Inflammatory macrophage treated with lipopolysaccharide for 4 hours (primary cell): ENCODE results near the gene MVB12B.

Experiments used
- DNase-seq: peaks from one replicate; pipeline ENCODE4 v3.0.0-alpha.2; 2020

MVB12B gene

DNA sequence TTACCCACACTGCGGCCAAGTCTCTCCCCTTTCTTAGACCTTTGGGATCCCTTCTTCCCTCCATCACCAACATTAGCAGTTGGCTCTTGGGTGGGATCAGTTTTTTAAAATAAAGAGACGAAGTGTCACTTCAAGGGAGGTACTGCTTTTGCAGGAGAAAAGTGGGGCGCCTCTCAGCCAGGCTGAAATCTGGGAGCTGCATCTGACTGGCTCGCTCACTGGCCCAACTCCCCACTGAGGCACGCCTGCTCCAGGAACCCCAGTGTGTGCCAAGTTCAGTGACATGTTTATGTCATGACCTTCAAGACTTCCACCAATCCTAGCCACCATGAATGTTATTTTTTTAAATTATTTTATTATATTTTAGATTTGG is 130.5 kb downstream of the MVB12B start:
- DNase-seq: no peak

GRCh38 chr9:126457890-126458289 is 131.3 kb downstream of the MVB12B start:
- DNase-seq: no peak

DNA sequence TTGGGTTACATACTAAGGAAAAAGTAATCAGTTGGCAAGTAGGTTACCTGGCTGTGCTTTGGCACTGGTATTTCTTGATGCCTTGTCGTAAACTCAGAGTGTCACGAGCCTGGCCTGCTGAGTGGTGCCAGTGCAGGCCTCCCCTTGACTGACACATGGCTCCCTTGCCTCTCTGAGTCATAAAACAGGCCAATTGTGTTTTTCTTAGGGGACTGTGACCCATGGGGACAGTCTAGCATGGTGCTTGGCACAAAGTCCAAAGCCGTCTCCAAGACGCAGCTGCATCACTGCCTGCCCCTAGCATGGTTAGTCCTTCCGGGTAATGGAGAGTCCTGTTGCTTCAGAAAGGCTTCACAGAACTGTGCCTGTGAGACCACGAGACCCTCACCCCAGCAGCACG is 132.5 kb downstream of the MVB12B start:
- DNase-seq: no peak

GRCh38 chr9:126459546-126459945 is 132.9 kb downstream of the MVB12B start:
- DNase-seq: no peak

DNA sequence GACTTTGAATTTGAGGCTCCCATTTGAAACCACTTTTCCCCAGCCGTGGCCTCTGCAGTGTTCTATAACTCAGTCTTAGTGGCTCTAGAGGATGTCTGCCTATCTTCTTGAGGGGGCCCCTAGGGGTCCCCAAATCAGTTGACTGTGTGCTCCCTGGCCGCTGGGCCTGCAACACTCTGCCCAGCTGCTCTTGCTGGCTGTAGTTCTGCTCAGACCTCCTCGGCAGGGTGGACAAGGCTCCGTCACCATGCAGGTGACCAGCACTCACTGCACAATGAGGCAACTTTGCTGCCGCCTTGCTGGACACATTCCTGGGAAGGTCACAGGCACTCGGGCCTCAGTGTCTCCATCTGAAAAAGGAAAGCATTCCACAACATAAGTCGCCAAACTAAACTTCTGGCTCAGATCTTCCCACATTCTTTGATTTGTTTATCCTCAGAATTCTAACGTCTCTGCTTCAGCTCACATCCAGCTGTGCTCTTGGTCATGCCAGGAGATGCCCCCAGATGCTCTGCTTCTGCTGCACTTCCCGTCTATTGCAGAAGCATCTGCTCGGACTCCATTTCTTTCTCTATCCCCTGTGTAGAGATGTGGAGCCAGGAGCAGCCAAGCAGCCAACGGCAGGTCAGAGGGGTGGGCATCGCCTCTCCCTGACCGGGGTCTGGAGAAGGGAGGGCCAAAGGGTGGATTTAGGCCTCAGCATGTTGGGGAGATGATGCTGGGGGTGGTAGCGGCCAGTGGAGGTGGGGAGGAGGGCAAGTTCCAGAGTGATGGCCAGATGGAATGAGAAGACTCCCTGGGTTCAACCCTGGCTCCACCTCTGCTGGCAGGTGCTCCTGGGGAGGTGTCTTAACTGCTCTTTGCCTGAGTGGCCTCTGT is 133.6 kb downstream of the MVB12B start:
- no peak for DNase-seq

DNA sequence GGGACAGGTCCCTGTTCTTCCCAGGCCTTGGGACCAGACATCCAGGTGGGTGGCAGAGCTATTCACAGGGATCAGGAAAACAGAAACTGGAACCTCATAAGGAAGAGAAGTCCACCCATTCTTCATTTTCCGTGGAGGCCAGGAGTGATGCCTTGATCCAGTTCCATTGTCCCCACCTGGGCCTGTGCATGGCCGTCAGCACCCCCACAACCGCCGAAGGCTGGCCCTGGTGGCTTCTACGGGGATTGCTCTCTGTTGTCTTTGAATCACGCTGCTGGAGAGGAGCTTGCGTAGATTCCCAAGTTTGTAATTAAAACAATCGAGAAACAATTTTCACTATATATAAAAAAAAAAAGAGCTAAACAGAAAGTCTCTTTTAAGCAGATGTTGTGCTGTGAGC is 134.4 kb downstream of the MVB12B start:
- no peak for DNase-seq

DNA sequence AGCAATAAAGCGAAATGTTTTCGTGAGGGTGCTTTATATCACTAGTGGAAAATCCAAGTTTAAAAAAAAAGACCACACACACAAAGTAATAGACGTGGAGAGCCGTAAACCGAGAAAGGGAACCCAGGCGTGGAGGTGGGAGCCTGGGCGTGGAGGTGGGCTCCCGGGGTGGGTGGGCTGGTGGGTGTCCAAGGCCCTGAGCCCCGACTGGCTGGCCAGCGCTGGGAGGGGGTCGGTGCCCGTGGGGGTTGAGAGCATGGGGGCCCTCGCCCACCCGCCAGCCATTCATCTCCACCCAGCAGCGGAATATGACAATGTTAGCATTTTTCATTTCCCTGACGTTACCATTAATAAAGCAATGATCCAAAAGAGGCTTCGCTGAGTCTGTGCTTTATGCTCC is 135.0 kb downstream of the MVB12B start:
- no peak for DNase-seq

DNA sequence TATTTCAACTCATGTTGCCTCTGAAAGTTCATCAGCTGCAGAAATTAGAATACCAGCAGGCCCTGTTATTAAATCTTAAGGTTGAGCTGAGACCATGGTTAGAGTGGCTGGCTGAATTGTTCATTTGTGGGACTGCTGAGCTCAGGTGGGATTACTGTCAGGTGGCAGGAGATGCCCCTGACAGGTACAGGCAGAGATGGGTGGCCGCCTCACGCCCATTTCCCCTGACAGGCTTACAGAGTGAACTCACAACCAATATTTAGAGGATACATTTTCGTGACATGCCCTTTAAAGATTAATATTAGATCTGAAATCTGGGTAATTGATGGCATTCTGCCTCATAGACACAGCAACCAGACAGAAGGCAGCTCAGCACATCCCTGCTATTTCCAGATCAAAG is 136.0 kb downstream of the MVB12B start:
- DNase-seq: no peak

DNA sequence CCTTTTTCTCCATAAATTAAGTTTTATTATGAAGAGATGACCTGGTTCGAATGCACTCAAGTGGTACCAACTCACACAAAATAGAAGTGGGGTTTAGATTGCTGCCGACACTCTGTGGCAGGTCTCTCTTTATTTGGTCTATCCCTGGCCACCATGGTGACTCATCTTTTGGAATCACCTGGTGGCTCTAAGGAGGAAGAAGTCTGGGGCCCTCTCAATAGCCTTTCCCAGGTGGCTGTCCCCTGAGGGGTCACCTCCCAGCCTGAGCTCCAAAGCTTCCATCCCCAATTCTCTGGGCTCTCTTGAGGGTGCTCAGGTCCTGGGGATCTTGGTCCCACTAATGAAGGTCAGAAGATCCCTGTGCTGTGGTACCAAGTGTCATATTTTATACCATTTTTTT is 136.8 kb downstream of the MVB12B start:
- no peak for DNase-seq

DNA sequence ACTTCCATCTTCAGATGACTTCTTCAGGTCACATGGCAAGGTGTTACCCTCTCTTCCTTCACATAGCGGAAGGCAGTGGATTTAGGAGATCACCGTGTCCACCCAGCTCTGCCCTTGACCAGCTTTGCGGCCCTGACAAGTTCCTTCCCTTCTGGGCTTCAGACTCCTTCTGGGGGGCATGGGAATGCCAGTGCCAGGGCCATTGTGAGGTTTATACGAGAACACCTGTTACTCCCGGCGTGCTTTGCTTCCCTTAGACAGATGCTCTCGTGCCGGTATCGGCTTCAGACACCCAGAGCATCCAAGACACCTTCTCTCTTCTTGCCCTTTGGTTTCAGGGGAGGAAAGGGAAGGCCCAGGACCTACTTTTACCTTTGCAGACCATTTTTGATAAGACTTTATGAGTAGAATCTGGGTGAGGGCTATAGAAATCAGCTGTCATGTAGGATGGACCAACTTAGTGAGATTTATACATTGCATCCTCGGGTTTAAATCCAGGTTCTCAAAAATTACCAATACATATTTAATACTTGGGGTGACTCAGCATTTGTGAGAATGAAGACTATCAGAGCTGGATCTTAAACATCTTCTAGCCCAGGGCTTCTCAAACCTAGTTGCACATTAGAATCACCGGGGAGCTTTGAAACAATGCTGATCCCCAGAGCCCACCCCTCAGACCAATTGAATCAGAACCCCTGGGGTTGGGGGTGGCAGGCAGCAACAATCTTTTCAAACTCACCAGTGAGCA is 138.2 kb downstream of the MVB12B start:
- DNase-seq: no peak

GRCh38 chr9:126465977-126466376 is 139.3 kb downstream of the MVB12B start:
- no peak for DNase-seq

DNA sequence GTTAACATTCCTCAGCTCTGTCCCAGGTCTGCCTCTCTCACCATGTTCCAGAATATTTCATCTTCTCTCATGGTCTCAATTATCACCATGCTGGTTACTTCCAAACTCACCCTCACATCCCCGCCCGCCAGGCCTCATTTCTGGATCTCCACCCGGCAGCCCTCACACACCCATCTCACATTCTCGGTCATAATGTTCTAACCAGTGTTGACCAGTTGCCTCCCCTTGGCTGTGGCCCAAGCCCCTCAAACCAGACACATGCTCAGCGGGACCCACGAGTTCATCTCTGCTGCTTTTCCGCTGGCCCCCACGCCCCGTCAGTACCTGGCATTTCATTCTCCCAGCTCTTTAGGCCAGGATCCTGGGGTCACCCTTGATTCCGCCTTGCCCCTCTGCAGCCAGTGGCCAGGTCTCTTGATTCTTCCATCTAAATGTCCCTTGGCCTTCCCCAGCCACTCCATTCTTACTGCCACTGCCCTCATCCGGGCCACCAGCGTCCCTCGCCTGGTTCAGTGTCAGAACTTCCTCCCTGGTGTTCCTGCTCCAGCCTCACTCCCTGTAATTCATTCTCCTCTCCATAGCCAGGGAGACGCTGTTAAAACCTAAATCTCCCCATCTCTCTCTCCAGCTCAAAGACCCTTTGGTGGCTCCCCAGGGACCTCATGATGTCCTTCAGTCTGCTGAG is 141.7 kb downstream of the MVB12B start:
- no peak for DNase-seq

DNA sequence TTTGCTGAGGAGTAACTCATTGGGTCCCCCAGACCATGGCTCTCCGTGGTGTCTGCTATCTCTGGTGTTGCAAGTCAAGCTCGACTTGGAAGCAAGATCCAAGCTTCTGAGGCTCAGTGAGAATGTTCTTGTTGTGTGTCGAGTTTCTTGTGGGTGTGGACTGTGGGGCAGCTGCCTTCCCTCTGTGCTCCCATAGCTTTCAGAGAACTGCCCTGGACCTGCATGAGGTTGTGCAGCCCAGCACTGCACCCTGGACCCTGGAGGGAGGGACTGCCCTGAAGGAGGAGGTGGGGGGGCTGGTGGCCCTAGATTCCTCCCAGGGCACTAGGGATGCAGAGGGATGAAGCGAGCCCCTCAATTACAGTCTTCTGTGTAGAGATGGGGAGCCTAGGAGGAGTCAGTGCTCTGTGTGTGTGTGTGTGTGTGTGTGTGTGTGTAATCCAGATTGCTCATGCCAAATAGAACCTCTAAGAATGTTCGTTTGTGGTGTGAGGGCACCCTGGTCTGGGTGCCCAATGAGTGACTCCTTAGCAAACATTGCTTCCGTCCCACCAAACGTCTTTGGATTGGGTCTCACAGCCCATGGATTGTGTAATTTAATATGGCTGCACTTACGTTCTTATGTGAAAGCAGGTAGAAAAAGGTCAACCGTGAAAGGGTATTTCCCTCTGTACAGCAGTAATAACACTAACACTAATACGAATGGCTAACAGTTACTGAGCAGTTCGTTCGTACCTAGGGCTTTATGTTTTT is 143.8 kb downstream of the MVB12B start:
- DNase-seq: peak; percentile 14

GRCh38 chr9:126471084-126471624 is 144.5 kb downstream of the MVB12B start:
- peak; percentile 95 for DNase-seq

DNA sequence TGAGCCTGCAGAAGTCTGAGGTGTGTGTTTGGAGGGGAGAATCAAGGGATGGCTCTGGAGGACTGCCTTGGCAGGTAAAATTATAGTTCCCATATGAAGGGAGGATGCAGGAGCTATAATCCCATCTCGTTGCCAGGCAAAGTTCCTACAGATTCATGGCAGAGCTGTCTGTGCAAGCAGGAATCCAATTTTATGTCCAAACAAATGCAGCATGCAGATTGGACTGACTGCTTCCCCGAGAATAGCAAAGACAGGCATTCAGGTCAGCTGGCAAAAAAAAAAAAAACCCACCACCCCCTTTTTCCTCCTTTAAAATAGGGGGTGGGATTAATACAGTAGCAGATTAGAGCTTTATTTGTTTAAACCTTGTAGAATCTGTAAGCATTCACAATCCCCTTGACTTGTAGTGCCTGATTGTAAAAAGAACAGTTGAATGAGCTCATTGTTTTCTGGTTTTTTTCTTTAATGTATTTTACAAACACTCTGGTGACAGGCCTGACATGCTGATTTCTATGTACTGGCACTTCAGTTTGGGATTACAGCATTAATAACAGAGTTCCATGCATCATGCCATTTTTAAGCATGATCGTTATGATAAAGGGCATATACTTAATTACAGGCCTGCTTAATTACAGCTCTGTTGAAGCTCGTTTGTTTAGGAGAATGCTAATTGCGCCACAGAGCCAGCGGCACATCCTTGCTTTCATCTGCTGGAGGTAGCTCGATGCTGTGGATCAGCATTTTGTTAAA is 145.7 kb downstream of the MVB12B start:
- DNase-seq: no peak

DNA sequence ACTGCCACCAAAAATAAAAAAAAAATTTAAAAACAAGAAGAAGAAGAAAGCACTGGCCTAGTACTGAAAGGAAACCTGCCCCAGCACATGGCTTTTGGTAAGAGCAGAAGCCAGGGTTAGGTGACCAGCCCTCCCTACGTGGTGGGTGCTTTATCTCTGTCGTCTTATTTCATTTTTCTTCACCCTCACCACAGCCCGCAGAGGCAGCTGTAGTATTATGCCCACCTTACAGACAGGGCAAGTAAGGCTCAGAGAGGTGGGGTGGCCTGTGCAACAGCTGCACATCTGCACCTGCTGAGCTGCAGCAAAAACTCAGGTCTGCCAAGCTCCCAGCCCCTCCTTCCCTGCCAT is 146.3 kb downstream of the MVB12B start:
- no peak for DNase-seq

GRCh38 chr9:126474206-126474765 is 147.7 kb downstream of the MVB12B start:
- DNase-seq: no peak

GRCh38 chr9:126474786-126475485 is 148.3 kb downstream of the MVB12B start:
- no peak for DNase-seq

DNA sequence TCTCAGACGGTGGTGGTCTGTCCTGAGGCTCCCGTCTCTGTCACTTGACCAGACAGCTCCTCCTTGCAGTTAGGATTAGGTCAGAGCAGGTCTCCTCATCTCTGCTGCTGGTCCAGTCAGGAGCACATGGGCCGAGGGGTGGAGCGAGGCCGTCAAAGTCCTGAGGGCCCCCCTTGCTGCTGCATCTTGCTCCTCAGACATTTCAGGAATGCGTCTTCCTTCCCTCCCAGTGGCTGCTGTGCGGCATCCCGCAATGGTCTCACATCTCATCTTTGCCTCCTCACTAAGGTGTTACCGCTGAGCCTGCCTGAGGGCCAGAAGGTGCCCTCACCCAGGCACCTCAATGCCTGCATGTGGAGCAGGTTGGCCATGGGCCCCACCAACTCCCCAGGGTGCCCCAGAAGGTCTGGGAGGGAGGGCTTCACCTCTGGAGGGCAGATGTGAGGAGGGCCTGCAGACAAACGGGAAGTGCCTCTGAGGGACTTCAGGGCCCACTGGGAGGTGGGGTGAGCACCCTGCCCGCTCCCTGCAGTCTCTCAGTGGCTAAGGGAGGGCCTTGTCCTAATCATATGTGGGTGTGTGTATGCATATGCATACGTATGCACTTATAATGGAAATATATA is 149.4 kb downstream of the MVB12B start:
- DNase-seq: no peak

DNA sequence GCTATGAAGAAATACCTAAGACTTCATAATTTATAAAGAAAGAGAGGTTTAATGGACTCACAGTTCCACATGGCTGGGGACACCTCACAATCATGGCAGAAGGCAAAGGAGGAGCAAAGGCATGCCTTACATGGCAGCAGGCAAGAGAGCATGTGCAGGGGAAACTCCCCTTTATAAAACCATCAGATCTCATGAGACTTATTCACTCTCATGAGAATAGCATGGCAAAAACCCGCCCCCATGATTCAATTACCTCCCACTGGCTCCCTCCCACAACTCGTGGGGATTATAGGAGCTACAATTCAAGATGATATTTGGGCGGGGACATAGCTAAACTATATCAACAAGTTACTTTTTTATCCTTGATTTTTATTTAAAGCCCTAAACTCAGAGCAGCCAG is 150.8 kb downstream of the MVB12B start:
- peak; percentile 39 for DNase-seq
